Astrocyte (in vitro differentiated cells and primary cell): ENCODE data around the gene SAPCD2.

ENCODE experiments used
- CTCF ChIP-seq: IDR thresholded peaks from 2 replicates; pipeline ENCODE4 v1.5.1; 2011; ENCODE audit warnings: low read depth, mild to moderate bottlenecking, inconsistent platforms, low read length, moderate library complexity; ENCODE audit not compliant: insufficient read depth
- EZH2 ChIP-seq: IDR thresholded peaks from 2 replicates; pipeline ENCODE4 v1.6.1; 2012; ENCODE audit warnings: mild to moderate bottlenecking, low read length, inconsistent platforms; ENCODE audit not compliant: insufficient read depth

- TF ChIP-seq CTCF (no peak), EZH2 (no peak)
Observed at GRCh38 chr9:137086531-137087408, 16.4 kb upstream of the SAPCD2 start, which contains the start of gene MAN1B1.
